ENCODE measurements around the gene TMTC2. TPM values are rescaled to one million over a fixed set of nuclear protein-coding genes. Genes with fewer than 3 reads are reported as not detected.

TMTC2 gene
- total RNA-seq, 6 experiments from 2014 or later: 0.75 to 3.2 (median 1.1) TPM

DNA sequence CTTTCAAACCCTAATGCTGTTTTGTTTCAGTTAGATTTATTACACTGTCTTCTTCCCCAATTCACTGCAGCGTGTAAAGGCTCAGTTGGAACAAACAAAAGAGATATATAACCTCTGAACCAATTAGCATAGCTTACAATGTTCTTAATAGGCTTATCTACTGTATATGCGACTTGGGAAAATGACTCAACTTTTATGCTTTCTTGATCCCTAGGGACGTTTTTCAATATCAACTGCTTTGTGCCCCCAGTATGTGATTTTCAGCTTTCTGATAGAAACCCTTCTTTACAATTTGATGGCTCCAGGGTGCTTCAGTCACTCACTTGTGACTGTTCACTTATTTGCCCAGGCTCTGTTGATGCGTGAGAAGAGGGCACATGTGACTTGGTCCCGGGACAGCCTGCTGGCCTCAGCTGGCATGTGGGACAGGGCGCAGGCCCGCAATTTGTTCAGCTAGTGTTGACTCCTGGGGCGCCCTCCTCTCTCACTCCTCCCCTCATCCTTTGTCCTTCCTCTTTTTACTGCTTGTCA is 107.1 kb downstream of the TMTC2 start:
- H3K27me3 Mint-ChIP-seq (ENCODE audit: insufficient read depth): no peaks in the 10 kb centered on the region; the same call in 1 of the 2 replicates
- no peak overlapping the region for H3K27ac Mint-ChIP-seq
- H3K9me3 Mint-ChIP-seq: peaks cover 59% of the 10 kb centered on the region
- no peak overlapping the region for H3K4me3 Mint-ChIP-seq
- H3K36me3 Mint-ChIP-seq (ENCODE audit: low read depth): no peaks in the 10 kb centered on the region
- no peaks in the 10 kb centered on the region for H3K4me1 Mint-ChIP-seq (ENCODE audit: low read depth)
- DNase-seq: no peak
- TF ChIP-seq, protein P1, sequence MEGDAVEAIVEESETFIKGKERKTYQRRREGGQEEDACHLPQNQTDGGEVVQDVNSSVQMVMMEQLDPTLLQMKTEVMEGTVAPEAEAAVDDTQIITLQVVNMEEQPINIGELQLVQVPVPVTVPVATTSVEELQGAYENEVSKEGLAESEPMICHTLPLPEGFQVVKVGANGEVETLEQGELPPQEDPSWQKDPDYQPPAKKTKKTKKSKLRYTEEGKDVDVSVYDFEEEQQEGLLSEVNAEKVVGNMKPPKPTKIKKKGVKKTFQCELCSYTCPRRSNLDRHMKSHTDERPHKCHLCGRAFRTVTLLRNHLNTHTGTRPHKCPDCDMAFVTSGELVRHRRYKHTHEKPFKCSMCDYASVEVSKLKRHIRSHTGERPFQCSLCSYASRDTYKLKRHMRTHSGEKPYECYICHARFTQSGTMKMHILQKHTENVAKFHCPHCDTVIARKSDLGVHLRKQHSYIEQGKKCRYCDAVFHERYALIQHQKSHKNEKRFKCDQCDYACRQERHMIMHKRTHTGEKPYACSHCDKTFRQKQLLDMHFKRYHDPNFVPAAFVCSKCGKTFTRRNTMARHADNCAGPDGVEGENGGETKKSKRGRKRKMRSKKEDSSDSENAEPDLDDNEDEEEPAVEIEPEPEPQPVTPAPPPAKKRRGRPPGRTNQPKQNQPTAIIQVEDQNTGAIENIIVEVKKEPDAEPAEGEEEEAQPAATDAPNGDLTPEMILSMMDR (IDR thresholded peaks at IDR 0.05): no peak

DNA sequence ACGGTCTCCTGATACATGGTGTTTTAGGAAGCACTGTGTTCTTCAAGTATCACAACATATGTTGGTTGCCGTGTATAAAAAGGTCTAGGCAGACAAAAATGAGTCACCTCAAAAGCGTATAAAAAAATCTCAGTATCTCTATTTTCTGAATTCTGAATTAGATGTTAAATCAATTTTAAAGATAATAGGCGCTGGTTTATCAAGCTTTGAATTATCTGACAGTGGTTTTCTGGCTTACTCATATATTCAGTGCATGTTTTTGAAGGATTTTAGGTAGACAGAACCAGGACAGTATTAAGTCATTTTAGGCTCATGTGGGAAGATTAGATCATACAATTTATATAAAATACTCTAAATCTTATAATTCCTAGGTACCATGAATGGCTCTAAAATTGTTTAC is 110.8 kb downstream of the TMTC2 start:
- Mint-ChIP-seq H3K36me3 (ENCODE audit: low read depth) (peaks cover 6% of the 10 kb centered on the region; the same call in 1 of the 2 replicates), H3K4me1 (ENCODE audit: low read depth) (no peaks in the 10 kb centered on the region), H3K4me3 (no peak overlapping the region), H3K27ac (no peak overlapping the region), H3K9me3 (peaks cover 50% of the 10 kb centered on the region), H3K27me3 (ENCODE audit: insufficient read depth) (no peaks in the 10 kb centered on the region; the same call in 1 of the 2 replicates)
- TF ChIP-seq, protein P1 (IDR thresholded peaks at IDR 0.05): no peak
- DNase-seq: no peak

DNA sequence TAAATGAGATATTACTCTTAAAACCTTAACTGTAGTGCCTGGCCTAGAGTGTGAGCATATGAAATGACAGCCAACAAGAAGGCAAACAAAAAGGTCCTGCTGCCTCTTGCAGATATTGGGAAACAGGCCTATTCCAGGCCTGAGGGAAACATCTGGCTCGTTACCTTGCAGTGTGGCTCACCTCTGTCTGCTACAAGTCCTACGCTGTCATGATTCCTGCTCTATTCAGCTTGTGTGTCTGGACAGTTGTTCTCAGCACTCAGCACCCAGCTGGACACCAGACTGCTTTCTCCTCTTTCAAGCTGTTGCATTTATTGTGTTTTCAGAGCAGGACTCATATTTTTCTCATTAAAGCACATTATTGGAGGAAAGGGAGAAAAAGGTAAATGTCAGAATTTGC is 113.5 kb downstream of the TMTC2 start:
- Mint-ChIP-seq H3K27me3 (ENCODE audit: insufficient read depth) (no peaks in the 10 kb centered on the region; the same call in 1 of the 2 replicates), H3K4me1 (ENCODE audit: low read depth) (no peaks in the 10 kb centered on the region), H3K27ac (no peak overlapping the region), H3K9me3 (peaks cover 53% of the 10 kb centered on the region), H3K36me3 (ENCODE audit: low read depth) (peaks cover 6% of the 10 kb centered on the region; the same call in 1 of the 2 replicates), H3K4me3 (no peak overlapping the region)
- TF ChIP-seq, protein P1 (IDR thresholded peaks at IDR 0.05): no peak
- no peak for DNase-seq

DNA sequence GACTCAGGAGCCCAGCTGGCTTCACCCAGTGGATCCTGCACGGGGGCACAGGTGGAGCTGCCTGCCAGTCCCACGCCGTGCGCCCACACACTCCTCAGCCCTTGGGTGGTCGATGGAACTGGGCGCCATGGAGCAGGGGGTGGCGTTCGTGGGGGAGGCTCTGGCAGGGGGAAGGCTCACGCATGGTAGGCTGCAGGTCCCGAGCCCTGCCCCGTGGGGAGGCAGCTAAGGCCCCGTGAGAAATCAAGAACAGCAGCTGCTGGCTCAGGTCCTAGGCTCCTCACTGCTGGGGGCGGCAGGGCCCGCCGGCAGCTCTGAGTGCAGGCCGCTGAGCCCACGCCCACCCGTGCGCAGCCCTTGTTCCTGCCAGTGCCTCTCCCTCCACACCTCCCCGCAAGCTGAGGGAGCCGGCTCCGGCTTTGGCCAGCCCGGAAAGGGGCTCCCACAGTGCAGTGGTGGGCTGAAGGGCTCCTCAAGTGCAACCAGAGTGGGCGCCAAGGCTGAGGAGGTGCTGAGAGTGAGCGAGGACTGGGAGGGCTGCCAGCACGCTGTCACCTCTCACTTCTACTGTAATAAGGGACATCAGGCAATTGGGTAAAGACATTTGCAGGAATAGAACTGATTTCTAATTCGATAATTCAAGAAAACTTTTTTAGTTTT is 115.4 kb downstream of the TMTC2 start:
- H3K36me3 Mint-ChIP-seq (ENCODE audit: low read depth): peaks cover 6% of the 10 kb centered on the region; the same call in 1 of the 2 replicates
- H3K27me3 Mint-ChIP-seq (ENCODE audit: insufficient read depth): no peaks in the 10 kb centered on the region
- peaks cover 49% of the 10 kb centered on the region for H3K9me3 Mint-ChIP-seq
- H3K4me1 Mint-ChIP-seq (ENCODE audit: low read depth): no peaks in the 10 kb centered on the region
- H3K4me3 Mint-ChIP-seq: no peak overlapping the region
- TF ChIP-seq, protein P1 (IDR thresholded peaks at IDR 0.05): no peak
- H3K27ac Mint-ChIP-seq: no peak overlapping the region
- no peak for DNase-seq

DNA sequence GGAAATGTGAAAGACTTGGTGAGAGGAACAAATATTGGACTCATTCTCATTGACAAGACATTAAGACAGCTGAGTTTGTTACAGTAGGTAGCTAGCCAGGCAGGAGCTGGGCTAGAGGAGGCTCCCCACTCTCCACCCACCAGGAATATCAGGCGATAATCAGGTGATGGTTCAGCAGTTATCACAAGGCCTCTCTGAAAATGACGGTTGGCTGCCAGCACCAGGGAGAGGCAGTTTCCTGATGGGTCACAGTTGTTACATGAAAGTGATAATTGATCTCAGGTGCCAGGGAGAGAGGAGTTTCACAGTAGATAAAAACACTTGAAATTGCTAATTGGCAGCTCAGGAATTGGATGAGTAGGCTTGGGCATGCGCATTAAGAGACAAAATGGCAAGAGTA is 116.5 kb downstream of the TMTC2 start:
- H3K4me1 Mint-ChIP-seq (ENCODE audit: low read depth): no peaks in the 10 kb centered on the region
- no peak for DNase-seq
- H3K4me3 Mint-ChIP-seq: no peak overlapping the region
- no peak overlapping the region for H3K27ac Mint-ChIP-seq
- no peaks in the 10 kb centered on the region for H3K27me3 Mint-ChIP-seq (ENCODE audit: insufficient read depth)
- H3K9me3 Mint-ChIP-seq: peaks cover 44% of the 10 kb centered on the region
- TF ChIP-seq, protein P1 (IDR thresholded peaks at IDR 0.05): no peak
- H3K36me3 Mint-ChIP-seq (ENCODE audit: low read depth): peaks cover 6% of the 10 kb centered on the region; the same call in 1 of the 2 replicates
